Type B pancreatic cell (in vitro differentiated cells): ENCODE results near the gene CYP4F12. TPM values are rescaled to one million over a fixed set of nuclear protein-coding genes. Genes with fewer than 3 reads are reported as not detected.

Experiments used
- DNase-seq: peaks from one replicate; pipeline ENCODE4 v3.0.0; 2021; ENCODE audit warnings: mixed read lengths; ENCODE audit not compliant: unreplicated experiment; ENCODE audit errors: extremely low spot score
- H3K27ac Mint-ChIP-seq: 2 replicates; pipeline ENCODE4 v1.8.0; 2021; ENCODE audit warnings: mild to moderate bottlenecking, mixed read lengths
- H3K27me3 Mint-ChIP-seq: 2 replicates; pipeline ENCODE4 v1.8.0; 2021; ENCODE audit warnings: mixed read lengths
- H3K36me3 Mint-ChIP-seq: 2 replicates; pipeline ENCODE4 v1.8.0; 2021; ENCODE audit warnings: mixed read lengths
- H3K4me1 Mint-ChIP-seq: one replicate; pipeline ENCODE4 v1.8.0; 2021; ENCODE audit warnings: mixed read lengths; ENCODE audit not compliant: unreplicated experiment
- H3K4me3 Mint-ChIP-seq: 2 replicates; pipeline ENCODE4 v1.8.0; 2021; ENCODE audit warnings: mild to moderate bottlenecking, mixed read lengths
- H3K9me3 Mint-ChIP-seq: 2 replicates; pipeline ENCODE4 v1.8.0; 2021; ENCODE audit warnings: mixed read lengths
- CTCF ChIP-seq: fragments of 200-600 bp; sonication (generic); conservative IDR thresholded peaks from 2 replicates; pipeline ENCODE4 v1.5.0; 2021; ENCODE audit warnings: antibody characterized with exemption, mild to moderate bottlenecking
- total RNA-seq: library from RNA; stranded (reverse); gene quantifications from 2 replicates; pipeline ENCODE4 v1.2.1, GENCODE V29; 2021; ENCODE audit warnings: low replicate concordance

Gene CYP4F12
- total RNA-seq, 1 donor from 2014 or later: 1.2 TPM

GRCh38 chr19:15631817-15632216 lies 41.1 kb upstream of the CYP4F12 start:
- no peak overlapping the region for H3K4me3 Mint-ChIP-seq
- H3K36me3 Mint-ChIP-seq: no peaks in the 10 kb centered on the region
- no peaks in the 10 kb centered on the region for H3K9me3 Mint-ChIP-seq

GRCh38 chr19:15633082-15633835 lies 39.6 kb upstream of the CYP4F12 start:
- H3K4me1 Mint-ChIP-seq: no peaks in the 10 kb centered on the region
- no peak for TF ChIP-seq CTCF
- H3K36me3 Mint-ChIP-seq: no peaks in the 10 kb centered on the region
- H3K9me3 Mint-ChIP-seq: no peaks in the 10 kb centered on the region
- H3K27ac Mint-ChIP-seq: no peak overlapping the region
- H3K4me3 Mint-ChIP-seq: no peak overlapping the region
- no peaks in the 10 kb centered on the region for H3K27me3 Mint-ChIP-seq
- no peak for DNase-seq

More at GRCh38 chr19:15631817-15632216, 41.1 kb upstream of the CYP4F12 start:
- no peak overlapping the region for H3K27ac Mint-ChIP-seq
- no peaks in the 10 kb centered on the region for H3K4me1 Mint-ChIP-seq
- no peak for DNase-seq
- no peaks in the 10 kb centered on the region for H3K27me3 Mint-ChIP-seq
- peak; percentile 44 for TF ChIP-seq CTCF

- Mint-ChIP-seq H3K27ac (no peak overlapping the region), H3K4me1 (no peaks in the 10 kb centered on the region), H3K27me3 (no peaks in the 10 kb centered on the region), H3K9me3 (no peaks in the 10 kb centered on the region), H3K36me3 (no peaks in the 10 kb centered on the region), H3K4me3 (no peak overlapping the region)
- DNase-seq: no peak
- TF ChIP-seq CTCF: no peak
Observed at GRCh38 chr19:15634105-15634504, 38.8 kb upstream of the CYP4F12 start.

- no peak for TF ChIP-seq CTCF
- DNase-seq: no peak
- H3K4me3 Mint-ChIP-seq: no peak overlapping the region
- no peaks in the 10 kb centered on the region for H3K27me3 Mint-ChIP-seq
- H3K4me1 Mint-ChIP-seq: no peaks in the 10 kb centered on the region
- no peaks in the 10 kb centered on the region for H3K9me3 Mint-ChIP-seq
- no peaks in the 10 kb centered on the region for H3K36me3 Mint-ChIP-seq
- no peak overlapping the region for H3K27ac Mint-ChIP-seq
Observed at GRCh38 chr19:15635016-15635805, 37.7 kb upstream of the CYP4F12 start.

GRCh38 chr19:15636026-15636425 lies 36.9 kb upstream of the CYP4F12 start:
- H3K4me3 Mint-ChIP-seq: no peak overlapping the region
- no peak for DNase-seq
- H3K27me3 Mint-ChIP-seq: no peaks in the 10 kb centered on the region
- H3K27ac Mint-ChIP-seq: no peak overlapping the region
- no peak for TF ChIP-seq CTCF
- H3K36me3 Mint-ChIP-seq: no peaks in the 10 kb centered on the region
- H3K4me1 Mint-ChIP-seq: no peaks in the 10 kb centered on the region
- H3K9me3 Mint-ChIP-seq: no peaks in the 10 kb centered on the region
